Measurements from ENCODE around the gene TRPT1. TPM values are rescaled to one million over a fixed set of nuclear protein-coding genes. Genes with fewer than 3 reads are reported as not detected.

Gene TRPT1
- total RNA-seq, 4 donors from 2014 or later: 41.4 to 59.9 (median 50.3) TPM

- no peak for ATAC-seq
- TF ChIP-seq POLR2AphosphoS5 (IDR thresholded peaks at IDR 0.05) (no peak), POLR2A (IDR thresholded peaks at IDR 0.05) (peak in 1 of 2 donors; percentile 12), CTCF (IDR thresholded peaks at IDR 0.05) (no peak), EP300 (IDR thresholded peaks at IDR 0.05) (no peak)
- peak within 1 kb of the TSS; percentile 1 to 46 for H3K4me3 ChIP-seq
Measured at GRCh38 chr11:64206457-64207255, 19.3 kb downstream of the TRPT1 start, which contains the start of gene FERMT3. FERMT3 (plus strand) TSS chr11:64206721; CDS start chr11:64207365, 644 bp downstream.

DNA sequence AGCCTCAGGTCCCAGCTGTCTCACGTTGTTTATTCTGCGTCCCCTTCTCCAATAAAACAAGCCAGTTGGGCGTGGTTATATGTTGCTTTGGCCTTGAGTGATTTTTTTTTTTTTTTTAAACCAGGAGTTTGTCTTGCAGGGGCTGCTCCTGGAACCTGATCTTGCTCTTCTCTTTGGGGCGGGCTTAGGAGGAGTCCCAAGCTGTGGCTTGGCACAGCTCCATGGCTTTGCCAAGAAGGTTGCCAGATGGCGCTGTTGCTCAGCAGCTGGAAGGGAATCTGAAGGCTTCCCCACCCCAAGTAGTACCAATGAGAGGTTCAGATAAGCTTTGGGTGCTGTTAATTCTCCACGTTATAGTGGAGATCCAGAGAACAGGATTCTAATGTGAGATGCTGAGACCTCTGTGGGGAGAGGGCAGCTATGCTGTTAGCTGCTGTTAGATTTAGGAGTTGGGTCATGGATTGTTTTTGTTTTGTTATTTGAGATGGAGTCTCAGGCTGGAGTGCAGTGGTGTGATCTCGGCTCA lies 21.5 kb downstream of the TRPT1 start:
- TF ChIP-seq POLR2AphosphoS5 (IDR thresholded peaks at IDR 0.05): peak; percentile 90
- peak in 3 of 4 experiments; percentile 71 to 82 (median 72) for TF ChIP-seq CTCF (IDR thresholded peaks at IDR 0.05)
- no peak for TF ChIP-seq EP300 (IDR thresholded peaks at IDR 0.05)
- TF ChIP-seq POLR2A (IDR thresholded peaks at IDR 0.05): no peak
- WGBS, 2 donors (ENCODE audit: low coverage in 1 of 2): 15 to 17% methylated on average over 2 to 5 of the region's 7 CpGs
- ATAC-seq: peak; percentile 76
- Histone ChIP-seq H3K4me3 (no peak overlapping the region), H3K36me3 (peaks cover 0 to 74% of the 10 kb centered on the region in 2 donors), H3K4me1 (peaks cover 0 to 48% (median 3%) of the 10 kb centered on the region in 3 donors), H3K27me3 (no peaks in the 10 kb centered on the region), H3K9me3 (no peaks in the 10 kb centered on the region), H3K27ac (peak overlapping the region in 1 of 4 donors; percentile 46)

More at GRCh38 chr11:64206457-64207255, 19.3 kb downstream of the TRPT1 start, which contains the start of gene FERMT3:
- Histone ChIP-seq H3K9me3 (no peaks in the 10 kb centered on the region), H3K4me1 (peaks cover 0 to 48% (median 3%) of the 10 kb centered on the region in 3 donors), H3K27ac (peak within 1 kb of the TSS in 3 of 4 donors; percentile 76 to 77 (median 76)), H3K27me3 (no peaks in the 10 kb centered on the region), H3K36me3 (peaks cover 0 to 66% of the 10 kb centered on the region in 2 donors)
- 40% methylated on average over 1 of the region's 27 CpGs; no CpG with 5 or more reads in 1 of the 2 donors for WGBS, 2 donors (ENCODE audit: low coverage in 1 of 2)

DNA sequence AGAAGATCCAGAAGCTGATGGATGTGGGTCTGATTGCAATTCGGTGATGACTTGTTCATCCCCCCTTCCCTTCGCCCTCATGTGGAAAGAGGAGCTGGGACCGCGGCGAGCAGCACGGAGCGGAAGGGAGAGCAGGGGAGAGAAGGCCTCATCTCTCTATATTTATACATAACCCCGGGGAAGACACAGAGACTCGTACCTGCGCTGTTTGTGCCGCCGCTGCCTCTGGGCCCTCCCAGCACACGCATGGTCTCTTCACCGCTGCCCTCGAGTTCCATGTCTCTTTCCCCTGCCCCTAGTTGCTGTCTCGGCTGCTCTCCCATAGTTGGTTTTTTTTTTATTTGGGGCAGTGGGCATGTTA lies 21.9 kb downstream of the TRPT1 start:
- peak overlapping the region in 1 of 4 donors; percentile 46 for H3K27ac ChIP-seq
- H3K4me3 ChIP-seq: no peak overlapping the region
- H3K36me3 ChIP-seq: peaks cover 0 to 78% of the 10 kb centered on the region in 2 donors
- H3K27me3 ChIP-seq: no peaks in the 10 kb centered on the region
- peaks cover 0 to 48% (median 3%) of the 10 kb centered on the region in 3 donors for H3K4me1 ChIP-seq
- ATAC-seq: no peak
- 73% methylated on average over 15 of the region's 16 CpGs; no CpG with 5 or more reads in 1 of the 2 donors for WGBS, 2 donors (ENCODE audit: low coverage in 1 of 2)
- no peaks in the 10 kb centered on the region for H3K9me3 ChIP-seq
- no peak for TF ChIP-seq POLR2A (IDR thresholded peaks at IDR 0.05)
- no peak for TF ChIP-seq CTCF (IDR thresholded peaks at IDR 0.05)
- TF ChIP-seq POLR2AphosphoS5 (IDR thresholded peaks at IDR 0.05): no peak
- no peak for TF ChIP-seq EP300 (IDR thresholded peaks at IDR 0.05)

- H3K9me3 ChIP-seq: no peaks in the 10 kb centered on the region
- H3K27me3 ChIP-seq: no peaks in the 10 kb centered on the region
- peaks cover 0 to 83% of the 10 kb centered on the region in 2 donors for H3K36me3 ChIP-seq
- H3K4me3 ChIP-seq: no peak overlapping the region
- TF ChIP-seq EP300 (IDR thresholded peaks at IDR 0.05) (no peak), POLR2AphosphoS5 (IDR thresholded peaks at IDR 0.05) (no peak), CTCF (IDR thresholded peaks at IDR 0.05) (no peak), POLR2A (IDR thresholded peaks at IDR 0.05) (no peak)
- WGBS, 2 donors (ENCODE audit: low coverage in 1 of 2): 78 to 89% methylated on average over 9 to 16 of the region's 27 CpGs
- no peak for ATAC-seq
- H3K4me1 ChIP-seq: peaks cover 0 to 47% (median 3%) of the 10 kb centered on the region in 3 donors
- peak overlapping the region in 1 of 4 donors; percentile 46 for H3K27ac ChIP-seq
Measured at GRCh38 chr11:64203421-64204079, 22.4 kb downstream of the TRPT1 start.
